BJ (cell line): ENCODE results near the gene STAC. TPM values are rescaled to one million over a fixed set of nuclear protein-coding genes. Genes with fewer than 3 reads are reported as not detected.
A peak's percentile ranks its signal among the peaks of the same experiment; 100 is the strongest.

Experiments
- CTCF ChIA-PET: fragments of 350-600 bp; formaldehyde crosslinking; extraction: SDS; loops from one replicate; lab custom pipeline; 2021; ENCODE audit warnings: antibody characterized with exemption, inconsistent platforms; lab: Yijun Ruan, JAX
- POLR2A ChIA-PET: fragments of 300-600 bp; sonication (Branson Sonifier 250); formaldehyde crosslinking; extraction: SDS; loops from one replicate; lab custom pipeline; 2021; ENCODE audit warnings: antibody characterized with exemption; lab: Charles Lee
- DNase-seq: peaks from one replicate; pipeline ENCODE4 v3.0.0-alpha.2; 2011; ENCODE audit warnings: low read depth
- H3K27me3 ChIP-seq: 2 replicates; pipeline ENCODE4 v1.6.0; 2011; ENCODE audit warnings: low read length; ENCODE audit not compliant: control insufficient read depth, insufficient read depth
- H3K36me3 ChIP-seq: 2 replicates; pipeline ENCODE4 v1.5.1; 2011; ENCODE audit warnings: low read length; ENCODE audit not compliant: control insufficient read depth, insufficient read depth
- H3K4me3 ChIP-seq: 2 replicates; pipeline ENCODE4 v1.5.1; 2011; ENCODE audit warnings: low read depth, mild to moderate bottlenecking, control low read depth, low read length
- CTCF ChIP-seq: IDR thresholded peaks from 2 replicates; pipeline ENCODE4 v1.5.1; 2011; ENCODE audit warnings: low read depth, mild to moderate bottlenecking, control low read depth, inconsistent platforms, low read length, moderate library complexity; ENCODE audit not compliant: insufficient read depth
- polyA plus RNA-seq: library from polyadenylated mRNA; depleted of rRNA; stranded (reverse); fragments of >200 nt; gene quantifications from 2 replicates; pipeline ENCODE4 v1.2.3, GENCODE V29; 2011

STAC gene
- polyA plus RNA-seq, 1 experiment: 42.0 TPM

- Histone ChIP-seq H3K27me3 (no peaks in the 10 kb centered on the region), H3K36me3 (no peaks in the 10 kb centered on the region), H3K4me3 (no peak overlapping the region)
- ChIA-PET CTCF (no interaction called here), POLR2A (no interaction called here)
- TF ChIP-seq CTCF: no peak
- no peak for DNase-seq
Observed at GRCh38 chr3:36418296-36418695, 38.0 kb downstream of the STAC start.

GRCh38 chr3:36428445-36428844 lies 48.1 kb downstream of the STAC start:
- Histone ChIP-seq H3K4me3 (no peak overlapping the region), H3K27me3 (no peaks in the 10 kb centered on the region), H3K36me3 (no peaks in the 10 kb centered on the region)
- ChIA-PET POLR2A (no interaction called here), CTCF (no interaction called here)
- TF ChIP-seq CTCF: no peak
- no peak for DNase-seq

- CTCF ChIA-PET: no interaction called here
- POLR2A ChIA-PET: no interaction called here
- Histone ChIP-seq H3K36me3 (no peaks in the 10 kb centered on the region), H3K27me3 (no peaks in the 10 kb centered on the region), H3K4me3 (no peak overlapping the region)
- no peak for DNase-seq
- TF ChIP-seq CTCF: no peak
Observed at GRCh38 chr3:36429986-36430485, 49.7 kb downstream of the STAC start.

GRCh38 chr3:36433511-36433910 lies 53.2 kb downstream of the STAC start:
- no peak for TF ChIP-seq CTCF
- POLR2A ChIA-PET: no interaction called here
- H3K27me3 ChIP-seq: no peaks in the 10 kb centered on the region
- no peaks in the 10 kb centered on the region for H3K36me3 ChIP-seq
- no peak overlapping the region for H3K4me3 ChIP-seq
- CTCF ChIA-PET: no interaction called here
- DNase-seq: no peak

- ChIA-PET POLR2A (no interaction called here), CTCF (interaction anchor here (0.7 kb wide), 1 partner anchor 180 kb away, joined by 3 read pairs; no protein-coding TSS in a partner anchor)
- peak; percentile 48 for DNase-seq
- no peak for TF ChIP-seq CTCF
- Histone ChIP-seq H3K4me3 (no peak overlapping the region), H3K27me3 (no peaks in the 10 kb centered on the region), H3K36me3 (no peaks in the 10 kb centered on the region)
Observed at GRCh38 chr3:36434687-36435426, 54.6 kb downstream of the STAC start.
